ENCODE data around the gene CIDEC.
"Not testable (repeated sequence)": the region's sequence is repeated elsewhere in the genome, so short reads cannot be mapped to it uniquely, and the experiment has no call there.

GRCh38 chr3:9865125-9865637 lies 14.9 kb downstream of the CIDEC start:
- not testable (repeated sequence) for TF ChIP-seq CTCF (IDR thresholded peaks at IDR 0.05); ZFX (IDR thresholded peaks at IDR 0.05; ENCODE audit: borderline replicate concordance)
